ENCODE measurements around the gene TLK2. TPM values are rescaled to one million over a fixed set of nuclear protein-coding genes. Genes with fewer than 3 reads are reported as not detected.

The TLK2 gene
- polyA plus RNA-seq, 1 donor from 2014 or later = 63.9 TPM

DNA sequence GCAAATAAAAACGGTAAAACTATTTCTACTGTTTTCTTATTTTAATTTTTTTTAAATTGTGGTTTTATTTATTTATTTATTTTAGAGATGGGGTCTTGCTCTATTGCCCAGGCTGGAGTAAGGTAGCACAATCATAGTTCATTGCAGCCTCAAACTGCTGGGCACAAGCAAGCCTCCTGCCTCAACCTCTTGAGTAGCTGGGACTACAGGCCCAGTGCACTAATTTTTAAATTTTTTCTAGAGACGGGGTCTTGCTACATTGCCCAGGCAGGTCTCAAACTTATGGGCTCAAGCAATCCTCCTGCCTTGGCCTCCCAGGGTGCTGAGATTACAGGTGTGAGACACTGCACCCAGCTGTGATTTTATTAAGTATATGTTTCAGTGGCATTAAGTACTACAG lies 102.3 kb downstream of the TLK2 start:
- H3F3A ChIP-seq (ENCODE audit: insufficient read depth, low read length, poor library complexity, severe bottlenecking) = no peaks in the 10 kb centered on the region
- no peaks in the 10 kb centered on the region for H3K9me3 ChIP-seq (ENCODE audit: low read length)
- H3K79me2 ChIP-seq (replicated peaks; ENCODE audit: insufficient read depth, low read length) = no peaks in the 10 kb centered on the region
- no peaks in the 10 kb centered on the region for H4K20me1 ChIP-seq (ENCODE audit: insufficient read depth)
- H3K9ac ChIP-seq (ENCODE audit: low read length) = no peak overlapping the region
- H3K36me3 ChIP-seq (ENCODE audit: insufficient read depth, low read length) = no peaks in the 10 kb centered on the region
- TF ChIP-seq EP300 (conservative IDR thresholded peaks at IDR 0.05; ENCODE audit: poor library complexity, severe bottlenecking) (no peak), POLR2AphosphoS5 (IDR thresholded peaks at IDR 0.05) (no peak)
- no peak overlapping the region for H3K4me2 ChIP-seq (ENCODE audit: low read length)
- H3K9me2 ChIP-seq (ENCODE audit: insufficient read depth, low read length) = no peaks in the 10 kb centered on the region
- no peak overlapping the region for H3K27ac ChIP-seq (ENCODE audit: low read length)
- H2AFZ ChIP-seq (ENCODE audit: low read depth, low read length) = no peak overlapping the region
- no peak overlapping the region for H3K4me3 ChIP-seq (ENCODE audit: low read length)
- H3K27me3 ChIP-seq (ENCODE audit: insufficient read depth, low read depth, low read length) = no peaks in the 10 kb centered on the region

DNA sequence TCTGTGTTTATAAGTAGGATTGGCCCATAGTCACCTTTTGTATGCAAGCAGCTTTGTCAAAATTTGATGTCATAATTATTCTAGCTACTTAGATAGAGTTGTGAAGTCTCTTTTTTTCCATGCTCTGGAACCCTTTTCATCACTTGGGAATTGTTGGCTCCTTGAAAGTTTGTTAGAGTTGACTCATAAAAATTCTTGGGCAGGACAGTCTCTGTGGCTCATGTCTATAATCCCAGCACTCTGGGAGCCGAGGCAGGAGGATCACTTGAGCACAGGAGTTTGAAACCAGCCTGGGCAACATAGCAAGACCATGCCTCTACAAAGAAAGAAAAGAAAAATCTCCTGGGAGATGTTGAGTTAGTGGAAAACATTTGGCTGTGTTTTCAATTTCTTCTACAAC lies 103.1 kb downstream of the TLK2 start:
- no peaks in the 10 kb centered on the region for H3F3A ChIP-seq (ENCODE audit: insufficient read depth, low read length, poor library complexity, severe bottlenecking)
- no peaks in the 10 kb centered on the region for H3K27me3 ChIP-seq (ENCODE audit: insufficient read depth, low read depth, low read length)
- no peak overlapping the region for H3K4me2 ChIP-seq (ENCODE audit: low read length)
- H3K9ac ChIP-seq (ENCODE audit: low read length) = no peak overlapping the region
- H3K27ac ChIP-seq (ENCODE audit: low read length) = no peak overlapping the region
- no peak overlapping the region for H3K4me3 ChIP-seq (ENCODE audit: low read length)
- H3K79me2 ChIP-seq (replicated peaks; ENCODE audit: insufficient read depth, low read length) = no peaks in the 10 kb centered on the region
- no peaks in the 10 kb centered on the region for H3K9me2 ChIP-seq (ENCODE audit: insufficient read depth, low read length)
- no peak overlapping the region for H2AFZ ChIP-seq (ENCODE audit: low read depth, low read length)
- H3K36me3 ChIP-seq (ENCODE audit: insufficient read depth, low read length) = no peaks in the 10 kb centered on the region
- no peaks in the 10 kb centered on the region for H3K9me3 ChIP-seq (ENCODE audit: low read length)
- TF ChIP-seq MXI1 (conservative IDR thresholded peaks at IDR 0.05; ENCODE audit: poor library complexity, severe bottlenecking) (no peak), RAD21 (conservative IDR thresholded peaks at IDR 0.05) (no peak), EP300 (conservative IDR thresholded peaks at IDR 0.05; ENCODE audit: poor library complexity, severe bottlenecking) (no peak), EZH2 (IDR thresholded peaks at IDR 0.05; ENCODE audit: borderline replicate concordance, insufficient read depth, low read length, poor library complexity, severe bottlenecking) (no peak), SMC3 (conservative IDR thresholded peaks at IDR 0.05; ENCODE audit: poor library complexity) (no peak), POLR2AphosphoS5 (IDR thresholded peaks at IDR 0.05) (no peak), TAF1 (IDR thresholded peaks at IDR 0.05; ENCODE audit: low read depth) (no peak)
- TF ChIP-seq, protein P1, sequence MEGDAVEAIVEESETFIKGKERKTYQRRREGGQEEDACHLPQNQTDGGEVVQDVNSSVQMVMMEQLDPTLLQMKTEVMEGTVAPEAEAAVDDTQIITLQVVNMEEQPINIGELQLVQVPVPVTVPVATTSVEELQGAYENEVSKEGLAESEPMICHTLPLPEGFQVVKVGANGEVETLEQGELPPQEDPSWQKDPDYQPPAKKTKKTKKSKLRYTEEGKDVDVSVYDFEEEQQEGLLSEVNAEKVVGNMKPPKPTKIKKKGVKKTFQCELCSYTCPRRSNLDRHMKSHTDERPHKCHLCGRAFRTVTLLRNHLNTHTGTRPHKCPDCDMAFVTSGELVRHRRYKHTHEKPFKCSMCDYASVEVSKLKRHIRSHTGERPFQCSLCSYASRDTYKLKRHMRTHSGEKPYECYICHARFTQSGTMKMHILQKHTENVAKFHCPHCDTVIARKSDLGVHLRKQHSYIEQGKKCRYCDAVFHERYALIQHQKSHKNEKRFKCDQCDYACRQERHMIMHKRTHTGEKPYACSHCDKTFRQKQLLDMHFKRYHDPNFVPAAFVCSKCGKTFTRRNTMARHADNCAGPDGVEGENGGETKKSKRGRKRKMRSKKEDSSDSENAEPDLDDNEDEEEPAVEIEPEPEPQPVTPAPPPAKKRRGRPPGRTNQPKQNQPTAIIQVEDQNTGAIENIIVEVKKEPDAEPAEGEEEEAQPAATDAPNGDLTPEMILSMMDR (IDR thresholded peaks at IDR 0.05; ENCODE audit: poor library complexity, severe bottlenecking) = no peak
- TF ChIP-seq, protein P2, sequence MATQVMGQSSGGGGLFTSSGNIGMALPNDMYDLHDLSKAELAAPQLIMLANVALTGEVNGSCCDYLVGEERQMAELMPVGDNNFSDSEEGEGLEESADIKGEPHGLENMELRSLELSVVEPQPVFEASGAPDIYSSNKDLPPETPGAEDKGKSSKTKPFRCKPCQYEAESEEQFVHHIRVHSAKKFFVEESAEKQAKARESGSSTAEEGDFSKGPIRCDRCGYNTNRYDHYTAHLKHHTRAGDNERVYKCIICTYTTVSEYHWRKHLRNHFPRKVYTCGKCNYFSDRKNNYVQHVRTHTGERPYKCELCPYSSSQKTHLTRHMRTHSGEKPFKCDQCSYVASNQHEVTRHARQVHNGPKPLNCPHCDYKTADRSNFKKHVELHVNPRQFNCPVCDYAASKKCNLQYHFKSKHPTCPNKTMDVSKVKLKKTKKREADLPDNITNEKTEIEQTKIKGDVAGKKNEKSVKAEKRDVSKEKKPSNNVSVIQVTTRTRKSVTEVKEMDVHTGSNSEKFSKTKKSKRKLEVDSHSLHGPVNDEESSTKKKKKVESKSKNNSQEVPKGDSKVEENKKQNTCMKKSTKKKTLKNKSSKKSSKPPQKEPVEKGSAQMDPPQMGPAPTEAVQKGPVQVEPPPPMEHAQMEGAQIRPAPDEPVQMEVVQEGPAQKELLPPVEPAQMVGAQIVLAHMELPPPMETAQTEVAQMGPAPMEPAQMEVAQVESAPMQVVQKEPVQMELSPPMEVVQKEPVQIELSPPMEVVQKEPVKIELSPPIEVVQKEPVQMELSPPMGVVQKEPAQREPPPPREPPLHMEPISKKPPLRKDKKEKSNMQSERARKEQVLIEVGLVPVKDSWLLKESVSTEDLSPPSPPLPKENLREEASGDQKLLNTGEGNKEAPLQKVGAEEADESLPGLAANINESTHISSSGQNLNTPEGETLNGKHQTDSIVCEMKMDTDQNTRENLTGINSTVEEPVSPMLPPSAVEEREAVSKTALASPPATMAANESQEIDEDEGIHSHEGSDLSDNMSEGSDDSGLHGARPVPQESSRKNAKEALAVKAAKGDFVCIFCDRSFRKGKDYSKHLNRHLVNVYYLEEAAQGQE (IDR thresholded peaks at IDR 0.05; ENCODE audit: borderline replicate concordance) = no peak
- H4K20me1 ChIP-seq (ENCODE audit: insufficient read depth) = no peaks in the 10 kb centered on the region

DNA sequence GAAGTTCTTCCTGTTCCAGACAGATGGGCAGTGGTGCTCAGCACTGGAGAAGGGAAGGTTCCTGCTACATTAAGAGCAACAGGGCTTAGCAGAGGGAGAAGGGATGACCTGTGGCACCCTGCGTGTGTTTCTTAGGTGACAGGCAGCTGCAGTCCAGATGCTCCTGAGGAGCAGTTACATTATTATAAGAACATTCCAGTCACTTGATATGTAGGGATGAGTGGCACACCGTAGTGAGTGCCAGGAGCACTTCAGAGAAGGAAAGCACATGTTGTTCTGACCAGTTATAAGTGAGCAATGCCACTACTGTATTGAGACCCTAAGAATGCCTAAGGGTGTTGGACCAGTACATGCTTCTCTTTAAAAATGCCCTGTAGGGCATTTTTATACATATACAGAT lies 108.9 kb downstream of the TLK2 start:
- H4K20me1 ChIP-seq (ENCODE audit: insufficient read depth) = no peaks in the 10 kb centered on the region
- H3K9me2 ChIP-seq (ENCODE audit: insufficient read depth, low read length) = no peaks in the 10 kb centered on the region
- no peak overlapping the region for H3K27ac ChIP-seq (ENCODE audit: low read length)
- H3K4me3 ChIP-seq (ENCODE audit: low read length) = no peak overlapping the region
- peaks cover 4% of the 10 kb centered on the region for H3K36me3 ChIP-seq (ENCODE audit: insufficient read depth, low read length)
- H3K79me2 ChIP-seq (replicated peaks; ENCODE audit: insufficient read depth, low read length) = no peaks in the 10 kb centered on the region
- no peak overlapping the region for H3K4me2 ChIP-seq (ENCODE audit: low read length)
- no peak overlapping the region for H3K9ac ChIP-seq (ENCODE audit: low read length)
- no peaks in the 10 kb centered on the region for H3K9me3 ChIP-seq (ENCODE audit: low read length)
- H3K27me3 ChIP-seq (ENCODE audit: insufficient read depth, low read depth, low read length) = no peaks in the 10 kb centered on the region
- H2AFZ ChIP-seq (ENCODE audit: low read depth, low read length) = no peak overlapping the region
- no peaks in the 10 kb centered on the region for H3F3A ChIP-seq (ENCODE audit: insufficient read depth, low read length, poor library complexity, severe bottlenecking)
- TF ChIP-seq EZH2 (IDR thresholded peaks at IDR 0.05; ENCODE audit: borderline replicate concordance, insufficient read depth, low read length, poor library complexity, severe bottlenecking) (no peak), SMC3 (conservative IDR thresholded peaks at IDR 0.05; ENCODE audit: poor library complexity) (no peak), POLR2AphosphoS5 (IDR thresholded peaks at IDR 0.05) (no peak), TAF1 (IDR thresholded peaks at IDR 0.05; ENCODE audit: low read depth) (no peak), MXI1 (conservative IDR thresholded peaks at IDR 0.05; ENCODE audit: poor library complexity, severe bottlenecking) (no peak)
- TF ChIP-seq, protein P2 (IDR thresholded peaks at IDR 0.05; ENCODE audit: borderline replicate concordance) = no peak
- TF ChIP-seq, protein P1 (IDR thresholded peaks at IDR 0.05; ENCODE audit: poor library complexity, severe bottlenecking) = no peak

Measured in neural cell (in vitro differentiated cells).